Astrocyte of the hippocampus (primary cell): ENCODE results near the gene RMRP.
"Not testable (repeated sequence)": the region's sequence is repeated elsewhere in the genome, so short reads cannot be mapped to it uniquely, and the experiment has no call there.

ENCODE experiments used
- DNase-seq: peaks from one replicate; pipeline ENCODE4 v3.0.0; 2011; ENCODE audit warnings: low read depth, low spot score

The RMRP gene

DNA sequence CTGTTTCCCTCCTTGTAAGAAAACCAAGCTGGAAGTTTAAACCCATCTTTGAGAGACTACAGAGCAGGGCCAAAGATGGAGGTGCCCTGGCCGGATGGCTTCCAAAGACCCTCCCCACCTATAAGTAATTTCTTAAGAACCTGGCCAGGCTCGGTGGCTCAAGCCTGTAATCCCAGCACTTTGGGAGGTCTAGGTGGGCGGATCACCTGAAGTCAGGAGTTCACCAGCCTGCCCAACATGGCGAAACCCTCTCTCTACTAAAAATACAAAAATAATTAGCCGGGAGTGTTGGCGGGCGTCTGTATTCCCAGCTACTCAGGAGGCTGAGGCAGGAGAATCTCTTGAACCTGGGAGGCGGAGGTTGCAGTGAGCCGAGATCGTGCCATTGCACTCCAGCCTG, 12.1 kb downstream of the RMRP start:
- DNase-seq, result not testable (repeated sequence)

DNA sequence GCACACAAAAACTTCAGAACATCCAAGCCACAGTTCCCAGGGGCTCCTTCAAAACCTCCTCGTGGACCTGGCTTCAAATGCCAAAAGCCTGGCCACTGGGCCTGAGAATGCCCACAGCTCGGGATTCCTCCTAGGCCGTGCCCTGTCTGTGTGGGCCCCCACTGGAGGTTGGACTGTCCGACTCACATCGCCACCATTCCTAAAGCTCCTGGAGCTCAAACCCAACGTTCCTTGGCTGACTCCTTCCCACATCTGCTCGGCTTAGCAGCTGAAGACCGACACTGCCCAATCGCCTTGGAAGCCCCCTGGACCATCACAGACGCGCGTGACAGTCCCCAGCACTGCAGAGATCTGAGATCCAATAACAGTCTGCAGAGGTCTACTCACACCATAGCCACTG, 14.8 kb downstream of the RMRP start:
- DNase-seq, result no peak

- DNase-seq, result not testable (repeated sequence)
Measured at GRCh38 chr9:35641478-35641877, 16.3 kb downstream of the RMRP start.

DNA sequence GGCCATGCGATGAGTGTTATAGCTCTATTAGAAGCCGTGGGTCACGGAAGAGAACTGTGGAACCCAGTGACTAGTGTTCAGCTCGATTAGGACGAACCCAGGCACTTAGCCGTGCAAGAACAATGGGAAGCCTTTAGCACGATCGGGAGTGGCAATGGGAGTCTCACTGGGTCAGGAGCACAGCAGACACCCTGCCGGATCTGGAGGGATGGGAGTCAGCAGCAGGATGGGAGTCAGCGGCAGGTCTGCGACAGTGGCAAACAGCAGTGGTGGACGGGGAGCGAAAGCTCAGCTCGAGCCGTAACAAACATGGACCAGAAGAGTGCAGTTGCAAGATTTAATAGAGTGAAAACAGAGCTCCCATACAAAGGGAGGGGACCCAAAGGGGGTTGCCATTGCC, 17.4 kb downstream of the RMRP start:
- not testable (repeated sequence) for DNase-seq

DNA sequence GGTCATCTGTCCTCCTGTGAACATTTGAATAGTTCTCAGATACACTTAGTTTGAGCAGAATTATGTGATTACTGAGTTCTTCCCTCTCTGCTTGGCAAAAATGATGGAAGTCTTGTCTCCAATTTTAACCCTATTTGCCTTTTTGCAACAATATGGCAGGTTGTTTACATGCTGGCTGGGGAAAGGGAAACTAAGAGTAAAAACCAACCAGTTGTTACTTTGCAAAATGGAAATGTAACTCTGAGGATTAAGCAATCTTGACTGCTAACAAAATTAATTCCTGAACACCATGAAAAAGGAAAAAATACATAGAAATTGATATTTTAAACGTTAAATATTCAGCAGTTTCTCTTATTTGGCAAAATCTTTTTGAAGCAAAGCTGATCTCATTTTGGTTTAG, 18.2 kb downstream of the RMRP start:
- no peak for DNase-seq

GRCh38 chr9:35639225-35639624, 18.6 kb downstream of the RMRP start:
- DNase-seq, result not testable (repeated sequence)

DNA sequence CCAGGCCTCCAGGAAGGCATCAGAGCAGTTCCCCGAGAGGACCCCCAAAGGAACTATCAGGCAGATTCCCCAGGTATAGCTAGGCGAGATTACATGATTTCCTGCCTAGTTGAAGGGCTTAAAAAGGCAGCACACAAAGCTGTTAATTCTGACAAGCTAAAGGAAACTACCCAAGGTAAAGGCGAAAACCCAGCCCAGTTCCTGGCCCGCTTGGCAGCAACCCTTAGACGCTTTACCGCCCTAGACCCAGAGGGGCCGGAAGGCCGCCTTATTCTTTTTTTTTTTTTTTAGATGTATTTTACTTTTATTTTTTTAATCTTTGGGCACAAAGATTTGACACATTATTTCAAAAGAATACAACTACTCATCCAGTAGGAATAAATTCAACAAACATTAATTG, 19.1 kb downstream of the RMRP start:
- not testable (repeated sequence) for DNase-seq

- DNase-seq, result not testable (repeated sequence)
Measured at GRCh38 chr9:35637427-35637955, 20.3 kb downstream of the RMRP start.

- not testable (repeated sequence) for DNase-seq
Measured at GRCh38 chr9:35636877-35637246, 21.0 kb downstream of the RMRP start.

DNA sequence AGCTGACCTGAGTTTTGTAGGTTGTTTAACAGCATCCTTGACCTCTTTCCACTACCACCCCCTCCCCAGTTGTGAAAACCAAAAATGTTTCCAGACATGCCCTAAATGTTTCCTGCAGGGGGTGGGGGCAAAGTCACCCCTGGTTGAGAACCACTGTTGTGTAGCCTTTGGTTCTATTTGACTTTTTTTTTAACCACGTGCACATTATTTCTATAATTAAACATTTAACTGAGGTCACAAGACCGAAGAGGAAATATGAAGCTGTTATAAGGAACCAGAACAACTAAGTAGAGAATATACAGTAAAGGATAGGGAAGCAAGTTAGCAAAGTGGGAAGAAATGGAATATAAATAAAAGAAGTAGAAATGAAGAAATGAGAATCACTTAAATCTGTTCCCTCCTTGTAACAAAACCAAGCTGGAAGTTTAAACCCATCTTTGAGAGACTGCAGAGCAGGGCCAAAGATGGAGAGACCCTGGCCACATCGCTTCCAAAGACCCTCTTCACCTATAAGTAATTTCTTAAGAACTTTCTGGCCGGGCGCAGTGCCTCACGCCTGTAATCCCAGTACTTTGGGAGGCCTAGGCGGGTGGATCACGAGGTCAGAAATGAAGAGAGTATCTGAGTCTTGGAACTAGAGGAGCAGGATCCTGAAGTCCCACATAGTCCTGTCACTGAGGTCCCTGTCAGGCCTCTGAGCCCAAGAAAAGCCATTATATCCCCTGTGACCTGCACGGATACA, 21.5 kb downstream of the RMRP start:
- DNase-seq, result no peak

GRCh38 chr9:35635730-35636129, 22.1 kb downstream of the RMRP start:
- DNase-seq, result no peak

DNA sequence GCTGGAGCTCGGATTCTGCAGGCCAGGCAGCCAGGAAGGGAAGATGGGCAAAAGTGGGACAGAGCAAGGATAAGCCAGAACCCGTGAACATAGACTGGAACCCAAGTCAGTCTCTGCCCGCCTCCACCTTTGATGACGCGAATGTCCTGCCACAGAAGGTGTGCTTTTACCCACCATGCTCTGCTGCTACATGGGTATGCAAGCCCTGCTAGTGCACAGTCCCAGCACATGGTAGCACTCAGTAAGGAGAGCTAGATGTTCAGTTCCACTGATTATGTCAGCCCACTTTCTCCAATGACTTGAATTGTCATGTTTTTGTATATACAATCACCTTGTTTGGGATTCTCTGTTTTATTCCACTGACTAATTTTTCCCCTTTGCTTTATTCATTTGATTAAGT, 28.2 kb downstream of the RMRP start:
- no peak for DNase-seq

- no peak for DNase-seq
Measured at GRCh38 chr9:35628389-35628991, 29.3 kb downstream of the RMRP start.

- DNase-seq, result no peak
Measured at GRCh38 chr9:35627575-35627974, 30.2 kb downstream of the RMRP start.

DNA sequence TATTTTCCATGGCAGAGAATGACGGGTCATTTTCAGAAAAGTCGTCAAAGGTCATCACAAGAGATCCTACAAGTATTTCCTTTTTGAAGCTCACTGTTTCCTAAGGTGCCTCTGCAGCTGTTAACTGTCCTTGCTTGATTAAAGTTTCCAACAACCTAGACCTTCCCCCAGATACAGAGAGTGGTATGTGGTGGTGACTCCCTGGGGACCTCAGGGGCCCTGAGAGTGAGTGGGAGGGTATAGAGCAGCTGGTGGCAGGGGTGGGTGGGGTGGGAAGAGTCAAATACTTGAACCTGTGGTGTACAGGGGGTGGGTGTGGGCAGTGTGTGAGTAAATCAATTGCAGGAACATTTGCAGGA, 38.0 kb downstream of the RMRP start:
- DNase-seq, result no peak

DNA sequence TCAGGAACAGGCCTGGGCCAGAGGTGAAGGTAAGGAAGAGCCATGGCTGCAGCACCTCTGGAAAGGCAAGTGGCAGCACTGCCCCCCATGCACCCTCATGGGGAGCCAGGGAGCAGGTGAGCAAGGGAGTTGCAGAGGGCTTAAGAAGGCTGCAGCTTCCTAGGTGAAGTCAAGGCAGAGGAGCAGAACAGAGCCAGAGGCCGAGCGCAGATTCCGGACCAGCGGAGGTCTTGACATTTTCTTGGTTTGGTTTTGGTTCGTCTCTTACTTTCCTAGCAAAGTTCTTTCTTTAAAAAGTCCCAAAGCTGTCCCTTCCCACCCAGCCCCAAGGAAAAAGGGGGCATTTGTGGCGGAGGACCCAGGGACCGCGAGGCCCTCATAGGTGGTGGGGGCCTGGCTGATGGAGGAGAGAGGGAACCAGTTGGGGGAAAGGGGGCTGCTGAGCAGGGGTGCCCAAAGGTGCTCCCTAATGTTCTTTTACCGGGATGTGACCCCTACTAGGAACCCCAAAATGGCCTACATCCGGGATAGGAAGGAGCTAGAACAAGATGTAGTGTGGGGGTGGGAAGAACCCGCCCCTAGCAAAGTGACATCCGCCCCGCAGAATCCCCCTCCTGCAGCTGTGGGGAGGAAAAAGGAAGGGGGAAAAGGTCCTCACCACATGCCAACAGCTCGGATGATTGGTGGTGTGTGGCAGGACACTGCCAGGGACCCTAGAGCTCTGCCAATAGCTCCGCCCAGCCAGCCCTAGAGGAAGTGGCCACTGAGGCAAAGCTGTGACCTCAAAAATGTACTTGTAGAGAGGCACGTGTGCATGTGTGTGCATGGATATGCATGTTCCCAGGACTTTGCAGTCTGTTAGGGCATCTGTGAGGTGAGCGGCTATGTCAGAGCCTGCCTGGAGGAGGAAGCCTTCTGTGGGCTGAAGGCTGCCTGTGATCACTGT, 38.7 kb downstream of the RMRP start:
- DNase-seq, result no peak

- DNase-seq, result no peak
Measured at GRCh38 chr9:35618325-35618727, 39.5 kb downstream of the RMRP start, which contains the start of gene CD72. Gene CD72, minus strand, starts transcription at chr9:35618413. Its CDS starts 110 bp downstream, at chr9:35618303.

- no peak for DNase-seq
Measured at GRCh38 chr9:35617548-35617947, 40.3 kb downstream of the RMRP start.

GRCh38 chr9:35616681-35617459, 40.9 kb downstream of the RMRP start:
- peak; percentile 73 for DNase-seq

DNA sequence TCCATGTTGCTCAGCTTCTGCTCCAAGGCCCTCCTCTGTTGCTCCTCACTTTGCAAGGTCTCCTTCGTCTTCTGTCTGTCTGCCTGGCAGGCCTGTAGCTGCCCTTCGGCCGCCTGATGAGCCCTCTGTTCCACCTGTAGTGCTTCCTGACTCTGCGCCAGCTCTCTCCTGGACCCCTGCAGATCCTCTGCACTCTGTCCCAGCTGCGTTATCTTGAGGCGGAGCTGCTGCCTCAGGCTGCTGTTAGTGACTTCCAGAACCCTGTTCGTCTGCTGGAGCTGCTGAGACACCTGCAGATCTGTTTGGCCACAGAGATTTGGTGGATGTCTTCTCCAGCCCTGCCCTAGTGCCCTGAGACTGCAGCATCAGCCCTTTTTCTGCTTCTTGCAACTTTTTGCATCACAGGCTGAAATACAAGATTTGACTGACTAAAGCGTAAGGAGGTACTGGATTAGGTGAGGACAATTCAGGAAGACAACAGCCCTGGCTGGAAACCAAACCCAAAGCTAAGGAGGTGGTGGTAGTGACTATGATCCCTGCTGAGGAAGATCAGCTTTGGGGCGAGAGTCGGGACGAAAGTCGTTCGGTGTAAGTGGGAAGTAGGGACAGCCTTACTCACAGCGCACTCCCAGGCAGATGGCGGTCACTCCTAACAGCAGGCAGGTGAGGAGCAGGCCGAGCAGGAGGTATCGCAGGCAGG, 41.7 kb downstream of the RMRP start:
- DNase-seq, result no peak

GRCh38 chr9:35612843-35613242, 45.0 kb downstream of the RMRP start:
- DNase-seq, result no peak
